ENCODE results near the gene UBE2S.
"Not testable (repeated sequence)": the region's sequence is repeated elsewhere in the genome, so short reads cannot be mapped to it uniquely, and the experiment has no call there.

Gene UBE2S

GRCh38 chr19:55402509-55402908 is 5.1 kb downstream of the UBE2S start:
- DNase-seq: no peak

- DNase-seq: not testable (repeated sequence)
These were observed 6.2 kb downstream of the UBE2S start for GRCh38 chr19:55401390-55401789.

GRCh38 chr19:55400281-55401087 is 7.1 kb downstream of the UBE2S start:
- no peak for DNase-seq

GRCh38 chr19:55398200-55398925 is 9.2 kb downstream of the UBE2S start:
- DNase-seq: no peak

GRCh38 chr19:55392820-55393761 is 14.5 kb downstream of the UBE2S start:
- DNase-seq: no peak

GRCh38 chr19:55391702-55392615 is 15.6 kb downstream of the UBE2S start:
- DNase-seq: no peak

- DNase-seq: peak in 1 of 2 donors; percentile 44
These were observed 16.4 kb downstream of the UBE2S start for GRCh38 chr19:55391191-55391670.

- peak in 1 of 2 donors; percentile 39 for DNase-seq
These were observed 17.1 kb downstream of the UBE2S start for GRCh38 chr19:55390461-55390880.

GRCh38 chr19:55389386-55390317 is 17.9 kb downstream of the UBE2S start:
- DNase-seq: no peak

GRCh38 chr19:55387736-55388497 is 19.7 kb downstream of the UBE2S start:
- DNase-seq: no peak

GRCh38 chr19:55386493-55386971 is 21.1 kb downstream of the UBE2S start:
- peak; percentile 35 to 59 for DNase-seq

GRCh38 chr19:55385724-55386492 is 21.7 kb downstream of the UBE2S start, which contains the start of gene RPL28:
Gene RPL28 (plus strand): TSS chr19:55385932. CDS start chr19:55386358, 426 bp downstream.
- peak; percentile 97 to 98 for DNase-seq

GRCh38 chr19:55384920-55385723 is 22.5 kb downstream of the UBE2S start:
- peak; percentile 97 for DNase-seq

- DNase-seq: peak; percentile 51 to 61
These were observed 23.3 kb downstream of the UBE2S start, which contains the start of gene TMEM238 for GRCh38 chr19:55384131-55384919. Gene TMEM238 (minus strand): TSS chr19:55384292. CDS start chr19:55384259, 33 bp downstream.

- peak; percentile 60 to 62 for DNase-seq
These were observed 24.1 kb downstream of the UBE2S start for GRCh38 chr19:55383279-55384130.

Data from stimulated activated CD4-positive, alpha-beta T cell treated with anti-CD3 and anti-CD28 coated beads, Interleukin-2, amount 100 ng/mL, for 24 hours (primary cell).